DND-41 (cell line): ENCODE results near the gene TEFM.

ENCODE experiments used
- ATAC-seq: fragments of 200-7000 bp; cut with Tn5 transposase; 3 replicates; pipeline ENCODE4 v1.9.1; 2021; ENCODE audit warnings: low read depth; ENCODE audit not compliant: insufficient read depth
- DNase-seq: peaks from one replicate; pipeline ENCODE4 v3.0.0-alpha.2; 2020
- H2AFZ ChIP-seq: 2 replicates; pipeline ENCODE4 v1.6.0; 2012; ENCODE audit warnings: low read depth, low read length
- H3K27ac ChIP-seq: 2 replicates; pipeline ENCODE4 v1.5.1; 2012; ENCODE audit warnings: low read length, inconsistent platforms
- H3K27me3 ChIP-seq: fragments of 200-600 bp; sonication (generic); 2 replicates; pipeline ENCODE4 v1.6.0; 2012; ENCODE audit warnings: low read length, mild to moderate bottlenecking, inconsistent platforms; ENCODE audit not compliant: insufficient read depth, poor library complexity
- H3K36me3 ChIP-seq: 2 replicates; pipeline ENCODE4 v1.5.1; 2012; ENCODE audit warnings: low read length, inconsistent platforms; ENCODE audit not compliant: insufficient read depth
- H3K4me1 ChIP-seq: 2 replicates; pipeline ENCODE4 v1.5.1; 2012; ENCODE audit warnings: mild to moderate bottlenecking, low read length; ENCODE audit not compliant: insufficient read depth
- H3K4me2 ChIP-seq: 2 replicates; pipeline ENCODE4 v1.6.0; 2012; ENCODE audit warnings: mild to moderate bottlenecking, moderate library complexity, low read length, inconsistent platforms; ENCODE audit not compliant: insufficient read depth
- H3K4me3 ChIP-seq, 2 experiments: fragments of 200-600 bp in 1 of 2; shearing (Covaris generic) in 1 of 2; 2 replicates each; pipeline ENCODE4 v1.5.1; 2012 to 2016; ENCODE audit warnings: inconsistent platforms in 2 of 2, low read length in 2 of 2, mild to moderate bottlenecking in 2 of 2, low read depth in 1 of 2, moderate library complexity in 1 of 2
- H3K79me2 ChIP-seq: 2 replicates; pipeline ENCODE4 v1.6.0; 2012; ENCODE audit warnings: low read length, inconsistent platforms; ENCODE audit not compliant: insufficient read depth
- H3K9ac ChIP-seq: 2 replicates; pipeline ENCODE4 v1.6.0; 2012; ENCODE audit warnings: low read depth, mild to moderate bottlenecking, inconsistent platforms, low read length, moderate library complexity
- H3K9me3 ChIP-seq: 2 replicates; pipeline ENCODE4 v1.5.1; 2012; ENCODE audit warnings: low read length, moderate library complexity, mild to moderate bottlenecking, inconsistent platforms; ENCODE audit not compliant: insufficient read depth, severe bottlenecking
- H4K20me1 ChIP-seq: 2 replicates; pipeline ENCODE4 v1.6.0; 2012; ENCODE audit warnings: low read length; ENCODE audit not compliant: insufficient read depth
- EZH2 ChIP-seq: IDR thresholded peaks from 3 replicates; pipeline ENCODE4 v1.6.1; 2012; ENCODE audit warnings: borderline replicate concordance, low read depth, mild to moderate bottlenecking, moderate library complexity, low read length, inconsistent platforms; ENCODE audit not compliant: severe bottlenecking
- TF ChIP-seq, protein P1 (sequence below): IDR thresholded peaks from 2 replicates; pipeline ENCODE4 v1.5.1; 2012; ENCODE audit warnings: borderline replicate concordance, low read length, moderate library complexity, mild to moderate bottlenecking; ENCODE audit not compliant: poor library complexity, severe bottlenecking; ENCODE audit errors: extremely low read depth

Gene TEFM

DNA sequence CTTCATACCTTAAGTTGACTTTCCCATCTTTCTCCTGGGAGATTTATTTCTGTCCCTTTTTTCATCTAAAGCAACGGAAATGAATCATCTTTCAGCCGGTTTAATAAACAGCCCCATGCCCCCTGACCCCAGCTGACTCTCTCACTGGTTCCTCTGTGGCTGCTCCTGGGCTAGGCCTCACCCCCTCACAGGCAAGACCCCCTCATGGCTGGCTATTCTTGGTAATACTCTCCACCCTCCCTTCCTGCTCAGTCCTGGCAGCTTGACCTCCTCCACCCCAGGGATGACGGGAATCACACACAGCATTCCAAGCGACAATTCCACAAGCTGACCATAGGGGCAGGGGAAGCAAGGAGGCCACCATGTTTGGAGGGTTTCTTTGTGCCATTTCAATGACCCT lies 14.2 kb upstream of the TEFM start:
- Histone ChIP-seq H3K4me2 (no peak overlapping the region), H3K27ac (no peak overlapping the region), H2AFZ (no peak overlapping the region), H3K79me2 (no peaks in the 10 kb centered on the region), H4K20me1 (no peaks in the 10 kb centered on the region), H3K36me3 (no peaks in the 10 kb centered on the region), H3K9ac (no peak overlapping the region), H3K4me1 (no peaks in the 10 kb centered on the region), H3K27me3 (no peaks in the 10 kb centered on the region), H3K4me3 (no peak overlapping the region), H3K9me3 (no peaks in the 10 kb centered on the region)
- no peak for TF ChIP-seq EZH2
- TF ChIP-seq, protein P1, sequence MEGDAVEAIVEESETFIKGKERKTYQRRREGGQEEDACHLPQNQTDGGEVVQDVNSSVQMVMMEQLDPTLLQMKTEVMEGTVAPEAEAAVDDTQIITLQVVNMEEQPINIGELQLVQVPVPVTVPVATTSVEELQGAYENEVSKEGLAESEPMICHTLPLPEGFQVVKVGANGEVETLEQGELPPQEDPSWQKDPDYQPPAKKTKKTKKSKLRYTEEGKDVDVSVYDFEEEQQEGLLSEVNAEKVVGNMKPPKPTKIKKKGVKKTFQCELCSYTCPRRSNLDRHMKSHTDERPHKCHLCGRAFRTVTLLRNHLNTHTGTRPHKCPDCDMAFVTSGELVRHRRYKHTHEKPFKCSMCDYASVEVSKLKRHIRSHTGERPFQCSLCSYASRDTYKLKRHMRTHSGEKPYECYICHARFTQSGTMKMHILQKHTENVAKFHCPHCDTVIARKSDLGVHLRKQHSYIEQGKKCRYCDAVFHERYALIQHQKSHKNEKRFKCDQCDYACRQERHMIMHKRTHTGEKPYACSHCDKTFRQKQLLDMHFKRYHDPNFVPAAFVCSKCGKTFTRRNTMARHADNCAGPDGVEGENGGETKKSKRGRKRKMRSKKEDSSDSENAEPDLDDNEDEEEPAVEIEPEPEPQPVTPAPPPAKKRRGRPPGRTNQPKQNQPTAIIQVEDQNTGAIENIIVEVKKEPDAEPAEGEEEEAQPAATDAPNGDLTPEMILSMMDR, result no peak
- no peak for DNase-seq
- no peak for ATAC-seq

GRCh38 chr17:30917050-30917449 lies 11.0 kb upstream of the TEFM start:
- no peak overlapping the region for H3K4me3 ChIP-seq
- ATAC-seq, result no peak
- DNase-seq, result no peak
- no peak overlapping the region for H3K4me2 ChIP-seq
- H3K9ac ChIP-seq, result no peak overlapping the region
- H3K4me1 ChIP-seq, result no peaks in the 10 kb centered on the region
- no peak overlapping the region for H3K27ac ChIP-seq
- H3K79me2 ChIP-seq, result no peaks in the 10 kb centered on the region
- H3K36me3 ChIP-seq, result no peaks in the 10 kb centered on the region
- no peak for TF ChIP-seq EZH2
- TF ChIP-seq, protein P1, result no peak
- H3K27me3 ChIP-seq, result no peaks in the 10 kb centered on the region
- no peak overlapping the region for H2AFZ ChIP-seq
- H3K9me3 ChIP-seq, result no peaks in the 10 kb centered on the region
- no peaks in the 10 kb centered on the region for H4K20me1 ChIP-seq

DNA sequence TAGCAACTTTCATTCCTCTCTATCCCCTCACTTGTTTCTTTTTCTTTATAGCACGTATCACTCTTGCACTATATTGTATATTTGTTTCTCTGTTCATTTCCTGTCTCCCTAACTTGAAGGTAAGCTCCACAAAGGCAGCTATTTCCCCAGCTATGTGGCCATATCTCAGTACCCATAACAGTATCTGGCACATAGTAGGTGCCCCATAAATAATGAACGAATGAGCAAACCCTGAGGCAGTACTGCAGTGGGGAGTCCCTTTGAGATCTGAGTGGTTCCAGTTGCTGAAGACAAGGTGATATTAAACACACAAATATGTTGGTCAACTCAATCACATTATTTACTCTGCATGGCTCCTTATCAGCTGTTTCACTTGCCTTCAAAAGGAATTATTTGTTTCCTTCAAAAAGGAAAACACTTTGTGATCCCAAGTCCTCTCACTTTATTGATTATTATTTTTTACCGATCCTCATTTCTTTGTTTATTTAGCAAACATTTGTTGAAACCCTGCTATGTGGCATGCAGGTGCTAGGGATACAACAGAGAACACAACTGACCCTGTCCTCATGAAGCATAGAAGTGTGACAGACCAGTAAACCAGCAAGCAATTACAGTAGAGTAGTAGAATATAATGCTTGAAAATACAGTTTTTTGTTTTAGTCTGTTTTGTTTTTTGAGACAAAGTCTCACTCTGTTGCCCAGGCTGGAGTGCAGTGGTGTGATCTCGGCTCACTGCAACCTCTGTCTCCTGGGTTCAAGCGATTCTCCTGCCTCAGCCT lies 10.0 kb upstream of the TEFM start:
- H3K79me2 ChIP-seq, result no peaks in the 10 kb centered on the region
- H2AFZ ChIP-seq, result no peak overlapping the region

More for the DNA sequence above, 10.0 kb upstream of the TEFM start:
- TF ChIP-seq EZH2, result no peak
- TF ChIP-seq, protein P1, result no peak
- Histone ChIP-seq H3K27ac (no peak overlapping the region), H3K4me2 (no peak overlapping the region), H3K27me3 (no peaks in the 10 kb centered on the region), H3K9ac (no peak overlapping the region), H3K9me3 (no peaks in the 10 kb centered on the region), H4K20me1 (no peaks in the 10 kb centered on the region), H3K4me1 (no peaks in the 10 kb centered on the region), H3K36me3 (no peaks in the 10 kb centered on the region), H3K4me3 (no peak overlapping the region)
- no peak for DNase-seq
- no peak for ATAC-seq
